Common myeloid progenitor, CD34-positive (primary cell): ENCODE measurements around the gene COL2A1.
A peak's percentile ranks its signal among the peaks of the same experiment; 100 is the strongest.

ENCODE experiments used
- CTCF ChIA-PET: fragments of 350-600 bp; sonication (Branson Sonifier 250); formaldehyde crosslinking; loops from one replicate; lab custom pipeline; 2021; ENCODE audit warnings: antibody characterized with exemption; lab: Charles Lee
- POLR2A ChIA-PET: fragments of 350-600 bp; sonication (Branson Sonifier 250); formaldehyde crosslinking; loops from one replicate; lab custom pipeline; 2021; ENCODE audit warnings: antibody characterized with exemption; lab: Charles Lee
- DNase-seq, 3 donors: peaks; one replicate each; pipeline versions ENCODE4 v3.0.0 to v3.0.0-alpha.2; 2013
- H3K27ac ChIP-seq, 2 experiments: 1 replicate in 1 of 2; 2 replicates in 1 of 2; pipeline ENCODE4 v1.7.0; 2013; ENCODE audit warnings: inconsistent platforms in 2 of 2, low read length in 2 of 2, mild to moderate bottlenecking in 2 of 2, low read depth in 1 of 2, moderate library complexity in 1 of 2; ENCODE audit not compliant: severe bottlenecking in 2 of 2, insufficient read depth in 1 of 2, poor library complexity in 1 of 2
- H3K27me3 ChIP-seq, 5 experiments: replicated peaks in 2 of 5; 1 replicate in 3 of 5; 2 replicates in 2 of 5; pipeline versions ENCODE4 v1.6.1 to v1.7.0; 2013; ENCODE audit warnings: low read length in 4 of 5, mild to moderate bottlenecking in 2 of 5, moderate library complexity in 2 of 5, inconsistent platforms in 1 of 5; ENCODE audit not compliant: insufficient read depth in 5 of 5, control insufficient read depth in 4 of 5
- H3K36me3 ChIP-seq, 4 experiments: 1 replicate in 2 of 4; 2 replicates in 2 of 4; pipeline versions ENCODE4 v1.6.1 to v1.7.0; 2013; ENCODE audit warnings: low read length in 3 of 4, control low read depth in 1 of 4, mild to moderate bottlenecking in 1 of 4; ENCODE audit not compliant: control insufficient read depth in 4 of 4, insufficient read depth in 4 of 4
- H3K4me1 ChIP-seq, 4 experiments: 1 replicate in 3 of 4; 2 replicates in 1 of 4; pipeline versions ENCODE4 v1.6.1 to v1.7.1; 2013; ENCODE audit warnings: low read length in 3 of 4, mild to moderate bottlenecking in 3 of 4, control low read depth in 1 of 4, inconsistent platforms in 1 of 4, moderate library complexity in 1 of 4; ENCODE audit not compliant: control insufficient read depth in 4 of 4, insufficient read depth in 4 of 4; ENCODE audit errors: control extremely low read depth in 1 of 4
- H3K4me3 ChIP-seq, 7 experiments: 1 replicate in 4 of 7; 2 replicates in 3 of 7; pipeline versions ENCODE4 v1.5.1 to v1.7.0; 2013; ENCODE audit warnings: mild to moderate bottlenecking in 7 of 7, low read length in 6 of 7, moderate library complexity in 6 of 7, inconsistent platforms in 2 of 7, low read depth in 2 of 7, control low read depth in 1 of 7; ENCODE audit not compliant: insufficient read depth in 4 of 7, control insufficient read depth in 1 of 7; ENCODE audit errors: extremely low read depth in 1 of 7
- H3K9me3 ChIP-seq, 5 experiments: 1 replicate in 4 of 5; 2 replicates in 1 of 5; pipeline versions ENCODE4 v1.6.1 to v1.7.1; 2013; ENCODE audit warnings: low read length in 4 of 5, mild to moderate bottlenecking in 2 of 5, inconsistent platforms in 1 of 5, low read depth in 1 of 5, moderate library complexity in 1 of 5; ENCODE audit not compliant: control insufficient read depth in 4 of 5, insufficient read depth in 2 of 5; ENCODE audit errors: control extremely low read depth in 1 of 5
- WGBS: methylation state at CpG from one replicate; pipeline ENCODE4 v1.1.5; 2013; ENCODE audit not compliant: insufficient coverage; 5-methylcytosine and 5-hydroxymethylcytosine counted together

COL2A1 gene

DNA sequence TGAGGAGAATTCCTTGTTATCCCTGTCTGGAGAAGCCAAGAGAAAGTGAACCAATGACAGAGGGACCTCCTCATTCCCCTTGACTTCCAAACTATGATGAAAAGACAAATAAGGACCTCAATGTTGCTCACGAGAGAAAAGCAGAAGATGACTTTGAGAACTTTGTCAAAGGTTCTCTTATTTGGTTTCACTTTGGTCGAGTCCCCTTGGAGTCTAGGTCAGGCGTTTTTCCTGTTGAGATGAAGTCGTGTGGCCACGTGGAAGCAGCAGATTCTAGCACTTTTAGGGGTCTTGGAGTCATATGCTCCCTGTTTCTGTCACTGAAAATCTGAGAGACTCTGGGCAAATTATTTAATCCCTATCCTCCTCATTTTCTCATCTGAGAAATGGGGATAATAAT, 33.8 kb upstream of the COL2A1 start:
- H3K36me3 ChIP-seq: peaks cover 0 to 6% (median 4%) of the 10 kb centered on the region in 4 experiments
- H3K27ac ChIP-seq: no peak overlapping the region
- H3K27me3 ChIP-seq: no peaks in the 10 kb centered on the region
- peak overlapping the region in 1 of 7 experiments; percentile 1 for H3K4me3 ChIP-seq
- DNase-seq: peak in 2 of 3 donors; percentile 50 to 51
- ChIA-PET POLR2A (no interaction called here), CTCF (no interaction called here)
- no peaks in the 10 kb centered on the region for H3K9me3 ChIP-seq
- 41% methylated on average over 3 of the region's 5 CpGs for WGBS
- peaks cover 0 to 10% (median 5%) of the 10 kb centered on the region in 4 experiments for H3K4me1 ChIP-seq

DNA sequence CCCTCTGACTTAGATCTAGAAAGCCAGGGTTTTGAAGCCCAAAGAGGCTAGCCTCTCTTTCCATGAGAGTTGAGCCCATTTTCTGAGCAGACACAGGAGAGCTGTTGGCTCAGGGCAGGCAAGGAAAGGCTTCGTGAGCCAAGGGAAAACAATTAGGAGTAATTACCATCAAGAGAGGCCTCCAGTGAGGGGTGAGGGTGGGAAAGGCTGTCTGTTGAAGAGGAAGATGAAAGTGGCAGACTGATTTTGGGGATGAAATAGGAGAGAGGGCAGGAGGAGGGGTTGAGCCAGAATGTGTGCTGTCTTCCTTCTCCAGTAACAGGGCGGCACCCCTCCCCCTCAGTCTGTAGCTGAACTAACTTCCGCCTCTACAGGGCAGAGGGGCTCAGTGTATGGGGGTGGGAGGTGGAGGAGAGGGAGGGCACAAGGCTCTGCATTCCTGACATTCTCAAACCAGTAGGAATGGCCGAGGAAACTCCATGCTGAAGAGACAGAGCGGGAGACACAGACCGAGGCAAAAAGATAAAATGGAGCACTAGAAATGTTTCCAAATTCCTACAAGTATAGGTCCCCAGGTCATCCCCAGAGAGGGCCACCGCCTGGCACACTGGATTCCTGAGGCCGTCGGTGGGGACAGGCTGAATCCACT, 33.1 kb upstream of the COL2A1 start:
- no peak for DNase-seq
- Histone ChIP-seq H3K4me1 (peaks cover 0 to 10% (median 5%) of the 10 kb centered on the region in 4 experiments), H3K9me3 (no peaks in the 10 kb centered on the region), H3K36me3 (peaks cover 0 to 6% (median 0%) of the 10 kb centered on the region in 4 experiments), H3K4me3 (no peak overlapping the region), H3K27ac (no peak overlapping the region), H3K27me3 (no peaks in the 10 kb centered on the region)
- 86% methylated on average over 5 of the region's 9 CpGs for WGBS
- ChIA-PET POLR2A (interaction anchor here (1.0 kb wide), 1 partner anchor 29 kb away, joined by 3 read pairs; no protein-coding TSS in a partner anchor), CTCF (no interaction called here)

DNA sequence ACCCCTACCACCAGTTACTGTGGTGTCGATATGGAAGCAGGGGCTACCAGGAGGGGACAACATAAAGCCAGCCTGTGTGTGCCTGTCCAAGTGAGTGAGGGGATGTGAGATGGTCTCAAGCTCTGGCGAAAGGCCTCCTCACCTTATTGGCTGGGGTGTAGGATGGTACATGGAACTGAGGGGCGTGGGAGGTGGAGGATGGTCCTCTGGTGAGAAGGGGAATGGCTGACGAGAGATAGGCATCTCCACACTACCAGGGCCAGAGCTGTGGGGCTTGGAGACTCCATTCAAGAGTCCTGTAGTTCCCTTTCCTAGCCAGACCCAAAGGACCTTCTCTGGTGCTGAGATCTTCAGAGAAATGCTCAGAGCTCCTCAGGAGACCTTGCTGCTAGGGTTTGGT, 32.5 kb upstream of the COL2A1 start:
- DNase-seq: no peak
- H3K27me3 ChIP-seq: no peaks in the 10 kb centered on the region
- POLR2A ChIA-PET: interaction anchor here (1.0 kb wide), 1 partner anchor 30 kb away, joined by 3 read pairs; no protein-coding TSS in a partner anchor
- peaks cover 0 to 2% (median 0%) of the 10 kb centered on the region in 4 experiments for H3K36me3 ChIP-seq
- H3K4me3 ChIP-seq: no peak overlapping the region
- H3K4me1 ChIP-seq: peaks cover 0 to 10% (median 5%) of the 10 kb centered on the region in 4 experiments
- H3K27ac ChIP-seq: no peak overlapping the region
- H3K9me3 ChIP-seq: no peaks in the 10 kb centered on the region
- 100% methylated on average over 2 of the region's 4 CpGs for WGBS
- CTCF ChIA-PET: no interaction called here

DNA sequence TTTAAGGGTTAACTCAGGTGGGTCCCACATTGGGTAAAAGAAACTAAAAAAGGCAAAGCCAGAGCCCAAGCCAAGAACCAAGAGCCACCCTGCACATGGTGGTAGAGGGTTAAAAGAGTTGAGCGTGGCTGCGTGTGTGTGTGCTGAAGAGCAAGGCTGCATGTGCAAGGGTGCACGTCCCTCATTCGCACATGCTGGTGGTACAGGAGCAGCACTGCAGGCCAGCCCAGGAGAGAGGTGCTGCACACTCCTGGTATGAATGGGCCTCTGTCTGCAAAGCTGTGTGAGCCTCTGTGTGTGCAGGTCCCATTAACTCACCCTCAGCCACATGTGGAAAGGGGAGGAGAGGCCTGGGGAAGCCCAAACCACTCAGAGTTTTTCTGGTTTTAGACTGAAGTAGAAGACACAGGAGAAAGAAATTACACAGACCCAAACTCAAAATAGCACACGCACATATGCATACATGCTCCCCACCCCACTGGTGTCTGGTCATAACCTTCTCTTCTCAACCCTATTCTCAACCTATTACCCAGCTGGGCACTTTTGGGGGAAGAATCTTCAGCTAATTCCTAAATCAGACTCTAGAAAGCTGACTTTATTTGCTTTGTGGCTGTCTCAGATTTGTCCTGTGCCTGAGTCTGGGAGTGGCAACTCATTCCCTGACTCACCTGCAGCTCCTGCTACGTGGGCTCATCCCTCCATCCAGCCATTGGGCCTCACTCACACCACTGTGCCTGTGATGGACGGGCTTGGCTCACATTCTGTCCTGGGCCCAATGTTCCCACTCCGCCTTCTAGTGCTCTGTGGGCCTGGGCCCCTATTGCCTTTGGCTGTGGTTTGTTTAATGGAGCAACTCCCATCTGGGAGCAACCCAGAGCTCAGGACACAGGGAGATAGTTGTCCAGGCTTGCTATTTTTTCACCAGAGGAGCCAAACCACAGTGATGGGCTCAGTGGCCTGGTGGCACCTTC, 30.8 kb upstream of the COL2A1 start:
- ChIA-PET CTCF (interaction anchor here (1.0 to 1.1 kb wide), 2 partner anchors 11 to 72 kb away, joined by 3 to 4 read pairs; partner anchors contain the start of gene TMEM106C), POLR2A (no interaction called here)
- peaks cover 0 to 10% (median 5%) of the 10 kb centered on the region in 4 experiments for H3K4me1 ChIP-seq
- no peak overlapping the region for H3K27ac ChIP-seq
- no peaks in the 10 kb centered on the region for H3K36me3 ChIP-seq
- no peak overlapping the region for H3K4me3 ChIP-seq
- DNase-seq: no peak
- 98% methylated on average over 7 of the region's 8 CpGs for WGBS
- no peaks in the 10 kb centered on the region for H3K9me3 ChIP-seq
- no peaks in the 10 kb centered on the region for H3K27me3 ChIP-seq

DNA sequence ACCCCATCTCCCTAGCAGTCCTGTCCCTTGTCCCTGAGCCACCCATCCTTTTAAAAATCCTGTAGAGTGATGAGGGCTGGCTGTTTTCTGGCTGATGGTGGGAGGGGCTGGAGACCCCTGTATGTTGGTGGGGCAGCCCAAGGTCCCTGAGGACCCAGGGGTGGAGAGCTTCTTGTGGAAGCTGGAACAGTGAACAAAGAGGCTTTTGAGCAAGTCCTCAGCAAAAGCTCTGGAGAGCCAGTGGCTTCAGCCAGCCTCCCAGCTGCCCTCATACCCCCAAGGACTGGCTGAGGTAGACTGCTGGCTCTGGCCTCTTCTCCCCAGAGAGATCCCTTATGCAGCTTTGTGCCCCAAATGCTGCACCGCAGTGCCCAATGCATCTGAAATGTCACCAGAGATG, 29.2 kb upstream of the COL2A1 start:
- no peak overlapping the region for H3K27ac ChIP-seq
- CTCF ChIA-PET: no interaction called here
- H3K36me3 ChIP-seq: no peaks in the 10 kb centered on the region
- POLR2A ChIA-PET: interaction anchor here (0.5 kb wide), 1 partner anchor 18 kb away, joined by 3 read pairs; no protein-coding TSS in a partner anchor
- no peak for DNase-seq
- H3K4me3 ChIP-seq: no peak overlapping the region
- WGBS: no CpG with 5 or more reads among the region's 1 CpG
- no peaks in the 10 kb centered on the region for H3K9me3 ChIP-seq
- no peaks in the 10 kb centered on the region for H3K27me3 ChIP-seq
- peaks cover 0 to 24% (median 19%) of the 10 kb centered on the region in 4 experiments for H3K4me1 ChIP-seq

DNA sequence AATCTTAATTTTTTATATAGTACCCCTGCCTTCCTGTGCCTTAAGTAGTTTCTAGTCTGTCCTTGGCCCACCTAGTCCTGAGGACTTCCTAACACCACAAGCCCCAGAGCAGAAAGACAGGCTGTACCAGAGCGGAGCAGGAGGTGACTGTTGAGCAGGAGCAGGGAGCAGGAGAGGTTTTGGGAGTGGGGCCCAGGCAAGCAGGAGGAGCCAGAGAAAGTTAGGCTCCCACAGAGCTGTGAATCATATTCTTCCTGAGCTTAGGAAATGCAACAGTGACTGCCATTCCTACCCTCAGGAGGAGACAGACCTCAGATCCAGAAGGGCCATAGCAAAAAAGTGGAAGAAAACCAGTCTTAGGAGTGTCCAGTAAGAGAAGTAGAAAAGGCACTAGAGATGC, 28.3 kb upstream of the COL2A1 start:
- DNase-seq: no peak

More for the DNA sequence above, 28.3 kb upstream of the COL2A1 start:
- CTCF ChIA-PET: no interaction called here
- 100% methylated on average over 1 of the region's 1 CpG for WGBS
- Histone ChIP-seq H3K27me3 (no peaks in the 10 kb centered on the region), H3K9me3 (no peaks in the 10 kb centered on the region), H3K4me3 (no peak overlapping the region), H3K36me3 (no peaks in the 10 kb centered on the region), H3K4me1 (peaks cover 0 to 27% (median 23%) of the 10 kb centered on the region in 4 experiments), H3K27ac (no peak overlapping the region)
- POLR2A ChIA-PET: interaction anchor here (0.6 kb wide), 1 partner anchor 11 kb away, joined by 3 read pairs; no protein-coding TSS in a partner anchor
